T-cell (primary cell): Measurements from ENCODE around the gene FOXA2. TPM values are rescaled to one million over a fixed set of nuclear protein-coding genes. Genes with fewer than 3 reads are reported as not detected.

Experiments
- ATAC-seq, 4 experiments: fragments of 200-7000 bp in 3 of 4; fragments of 150-1000 bp in 1 of 4; cut with Tn5 transposase; replicated peaks in 1 of 4; 1 replicate in 3 of 4; 2 replicates in 1 of 4; pipeline ENCODE4 v1.10.0; 2021; ENCODE audit warnings: moderate library complexity in 3 of 4, mild to moderate bottlenecking in 2 of 4, moderate number of reproducible peaks in 1 of 4
- CTCF ChIA-PET, 2 donors: fragments of 300-600 bp; sonication (Branson Sonifier 250); formaldehyde crosslinking; loops; one replicate each; lab custom pipeline; 2022; ENCODE audit warnings: antibody characterized with exemption in 2 of 2; lab: Charles Lee
- POLR2A ChIA-PET, 2 donors: fragments of 300-600 bp; sonication (Branson Sonifier 250); formaldehyde crosslinking; loops; one replicate each; lab custom pipeline; 2022; ENCODE audit warnings: antibody characterized with exemption in 2 of 2; lab: Charles Lee
- DNase-seq, 35 experiments: peaks; one replicate each; pipeline versions ENCODE4 v3.0.0 to v3.0.0-alpha.2; 2013 to 2023
- H3K27ac ChIP-seq: one replicate; pipeline ENCODE4 v1.5.1; 2013; ENCODE audit warnings: low read length
- H3K27me3 ChIP-seq, 2 experiments: replicated peaks in 1 of 2; 1 replicate in 1 of 2; 2 replicates in 1 of 2; pipeline versions ENCODE4 v1.6.1 to v1.7.0; 2013; ENCODE audit warnings: low read length in 1 of 2, mixed read lengths in 1 of 2; ENCODE audit not compliant: control insufficient read depth in 2 of 2, insufficient read depth in 2 of 2; ENCODE audit errors: extremely low read depth in 1 of 2
- H3K36me3 ChIP-seq, 2 donors: 1 replicate in 1 of 2; 2 replicates in 1 of 2; pipeline versions ENCODE4 v1.6.1 to v1.7.0; 2013; ENCODE audit warnings: low read length in 1 of 2; ENCODE audit not compliant: control insufficient read depth in 2 of 2, insufficient read depth in 1 of 2; ENCODE audit errors: extremely low read depth in 1 of 2
- H3K4me1 ChIP-seq, 2 experiments: 1 replicate in 1 of 2; 2 replicates in 1 of 2; pipeline versions ENCODE4 v1.6.1 to v1.7.0; 2013; ENCODE audit warnings: low read length in 2 of 2, mixed read lengths in 1 of 2; ENCODE audit not compliant: insufficient read depth in 2 of 2, control insufficient read depth in 1 of 2; ENCODE audit errors: extremely low read depth in 1 of 2
- H3K4me3 ChIP-seq, 2 donors: 1 replicate in 1 of 2; 2 replicates in 1 of 2; pipeline versions ENCODE4 v1.5.1 to v1.7.0; 2013; ENCODE audit warnings: mild to moderate bottlenecking in 2 of 2, low read length in 1 of 2, moderate library complexity in 1 of 2; ENCODE audit not compliant: control insufficient read depth in 1 of 2; ENCODE audit errors: extremely low read depth in 1 of 2
- H3K9me3 ChIP-seq: 2 replicates; pipeline ENCODE4 v1.7.0; 2013
- H3K27ac Mint-ChIP-seq, 2 donors: one replicate each; pipeline ENCODE4 v1.8.0; 2020 to 2021; ENCODE audit warnings: mild to moderate bottlenecking in 2 of 2, mixed read lengths in 2 of 2
- H3K27me3 Mint-ChIP-seq, 2 donors: one replicate each; pipeline ENCODE4 v1.8.0; 2021 to 2022; ENCODE audit warnings: mixed read lengths in 2 of 2
- H3K36me3 Mint-ChIP-seq: one replicate; pipeline ENCODE4 v1.8.0; 2021; ENCODE audit warnings: mixed read lengths
- H3K4me1 Mint-ChIP-seq, 3 donors: one replicate each; pipeline ENCODE4 v1.8.0; 2020 to 2022; ENCODE audit warnings: mixed read lengths in 3 of 3, mild to moderate bottlenecking in 1 of 3
- H3K4me3 Mint-ChIP-seq, 3 donors: one replicate each; pipeline ENCODE4 v1.8.0; 2020 to 2022; ENCODE audit warnings: mild to moderate bottlenecking in 3 of 3, mixed read lengths in 3 of 3, moderate library complexity in 3 of 3
- H3K9me3 Mint-ChIP-seq, 3 donors: one replicate each; pipeline ENCODE4 v1.8.0; 2020 to 2022; ENCODE audit warnings: mixed read lengths in 3 of 3
- WGBS: methylation state at CpG from one replicate; pipeline ENCODE4 v1.1.5; 2013; ENCODE audit warnings: missing lambda C conversion rate; ENCODE audit not compliant: insufficient coverage; 5-methylcytosine and 5-hydroxymethylcytosine counted together
- total RNA-seq, 35 experiments: library from RNA in 6 of 35; stranded (reverse) in 6 of 35; fragments of 120-200 nt in 1 of 35; gene quantifications; one replicate each; pipeline versions ENCODE4 v1.2.1 to v1.2.4 and lab custom pipeline; 2013 to 2026

Gene FOXA2
- total RNA-seq, result under 1 TPM in 2 of 5 donors, not detected in 3; 0.13 to 0.26 TPM
- total RNA-seq (2013), result 0.04 TPM
- 0 to 0.12 (median 0) reads per million in 29 experiments for total RNA-seq (lab: John Stamatoyannopoulos, UW)

DNA sequence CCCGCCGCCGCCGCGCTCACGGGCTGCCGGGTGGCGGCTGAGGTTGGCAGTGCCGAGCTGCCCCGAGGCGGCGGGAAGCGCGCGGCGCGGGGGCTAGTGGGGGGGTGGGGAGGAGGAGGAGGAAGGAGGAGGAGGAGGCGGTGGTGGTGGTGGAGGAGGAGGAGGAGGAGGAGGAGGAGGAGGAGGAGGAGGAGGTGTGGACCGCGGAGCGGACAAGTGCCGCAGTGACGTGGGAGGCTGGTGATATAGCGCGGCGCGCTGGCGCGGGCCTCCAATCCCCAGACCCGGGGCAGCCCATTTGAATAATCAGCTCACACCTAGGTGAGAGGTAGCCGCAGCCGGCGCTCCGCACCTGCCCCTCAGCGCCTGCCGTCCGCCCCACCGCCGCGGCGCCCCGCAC lies at the start of gene FOXA2:
FOXA2 (minus strand) TSS at position 51 of the 400 bp plus-strand sequence. CDS start 294 bp downstream, outside the sequence.
- no peaks in the 10 kb centered on the region for H3K4me1 Mint-ChIP-seq
- H3K4me3 Mint-ChIP-seq, result no peak within 1 kb of the TSS
- Histone ChIP-seq H3K27me3 (peaks cover 24 to 58% of the 10 kb centered on the region in 2 experiments), H3K36me3 (no peaks in the 10 kb centered on the region), H3K4me3 (peak within 1 kb of the TSS in 1 of 2 donors; percentile 6), H3K27ac (no peak within 1 kb of the TSS), H3K9me3 (no peaks in the 10 kb centered on the region), H3K4me1 (no peaks in the 10 kb centered on the region)
- H3K36me3 Mint-ChIP-seq, result no peaks in the 10 kb centered on the region
- ChIA-PET POLR2A (no interaction called here), CTCF (no interaction called here)
- no peak for DNase-seq
- H3K27ac Mint-ChIP-seq, result no peak within 1 kb of the TSS
- no peak for ATAC-seq
- WGBS, result 5% methylated on average over 20 of the region's 42 CpGs
- H3K9me3 Mint-ChIP-seq, result no peaks in the 10 kb centered on the region
- peaks cover 45 to 69% of the 10 kb centered on the region in 2 donors for H3K27me3 Mint-ChIP-seq

DNA sequence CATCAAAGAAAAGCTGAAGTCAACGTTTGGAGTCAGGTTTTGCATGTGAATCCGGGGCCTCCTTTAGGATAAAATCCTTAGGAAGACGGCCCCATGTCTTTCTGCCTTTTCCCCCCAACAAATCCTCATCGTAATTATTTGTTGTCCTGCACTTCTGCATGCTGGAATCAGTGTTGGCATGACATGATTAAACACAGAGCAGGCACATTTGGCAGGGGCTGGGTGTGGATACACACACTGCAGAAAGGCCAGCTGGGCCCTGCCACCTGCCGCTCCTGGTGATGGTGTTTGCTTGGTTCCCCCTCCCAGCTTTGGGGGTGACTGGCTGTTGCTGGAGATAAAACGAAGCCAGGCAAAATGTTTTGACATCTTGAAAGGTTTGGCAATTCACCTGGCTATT lies 46.3 kb upstream of the FOXA2 start:
- POLR2A ChIA-PET, result no interaction called here
- Histone ChIP-seq H3K27me3 (no peaks in the 10 kb centered on the region), H3K36me3 (no peaks in the 10 kb centered on the region), H3K4me1 (no peaks in the 10 kb centered on the region), H3K9me3 (no peaks in the 10 kb centered on the region), H3K27ac (no peak overlapping the region), H3K4me3 (no peak overlapping the region)
- CTCF ChIA-PET, result interaction anchor here in 1 of 2 donors (0.5 kb wide), 1 partner anchor 125 kb away, joined by 3 read pairs; no protein-coding TSS in a partner anchor
- Mint-ChIP-seq H3K9me3 (peaks cover 0 to 3% (median 0%) of the 10 kb centered on the region in 3 donors), H3K27me3 (no peaks in the 10 kb centered on the region), H3K36me3 (no peaks in the 10 kb centered on the region), H3K27ac (no peak overlapping the region), H3K4me1 (no peaks in the 10 kb centered on the region), H3K4me3 (no peak overlapping the region)
- 67% methylated on average over 4 of the region's 6 CpGs for WGBS
- DNase-seq, result no peak
- no peak for ATAC-seq

DNA sequence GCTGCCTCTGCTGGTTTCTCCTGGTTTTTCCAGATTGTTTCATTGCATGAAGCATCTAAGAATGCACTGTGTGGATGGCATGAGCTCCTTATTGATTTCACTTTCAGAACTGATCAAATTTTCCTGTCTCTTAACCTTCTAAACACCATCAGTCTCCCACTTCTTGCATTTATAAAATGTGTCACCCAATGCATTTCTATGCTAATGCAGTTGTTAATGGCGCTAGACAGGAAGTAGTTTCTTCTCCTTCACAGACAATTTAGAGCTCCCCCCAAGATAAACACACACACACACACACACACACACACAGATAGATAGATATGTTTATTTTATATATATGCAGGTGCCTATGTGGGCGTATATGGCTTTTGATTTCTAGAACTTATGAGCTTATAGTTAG lies 45.6 kb upstream of the FOXA2 start:
- no peak overlapping the region for H3K27ac Mint-ChIP-seq
- H3K9me3 Mint-ChIP-seq, result peaks cover 0 to 3% (median 0%) of the 10 kb centered on the region in 3 donors
- H3K27me3 ChIP-seq, result no peaks in the 10 kb centered on the region
- no peaks in the 10 kb centered on the region for H3K4me1 Mint-ChIP-seq
- ChIA-PET CTCF (interaction anchor here in 1 of 2 donors (0.5 kb wide), 1 partner anchor 124 kb away, joined by 3 read pairs; no protein-coding TSS in a partner anchor), POLR2A (no interaction called here)
- no peaks in the 10 kb centered on the region for H3K9me3 ChIP-seq
- DNase-seq (no peak), ATAC-seq (no peak)
- no peaks in the 10 kb centered on the region for H3K27me3 Mint-ChIP-seq
- no peaks in the 10 kb centered on the region for H3K36me3 Mint-ChIP-seq
- H3K36me3 ChIP-seq, result no peaks in the 10 kb centered on the region
- no peak overlapping the region for H3K27ac ChIP-seq
- WGBS, result no CpG with 5 or more reads among the region's 2 CpGs
- H3K4me1 ChIP-seq, result no peaks in the 10 kb centered on the region
- no peak overlapping the region for H3K4me3 ChIP-seq
- no peak overlapping the region for H3K4me3 Mint-ChIP-seq

DNA sequence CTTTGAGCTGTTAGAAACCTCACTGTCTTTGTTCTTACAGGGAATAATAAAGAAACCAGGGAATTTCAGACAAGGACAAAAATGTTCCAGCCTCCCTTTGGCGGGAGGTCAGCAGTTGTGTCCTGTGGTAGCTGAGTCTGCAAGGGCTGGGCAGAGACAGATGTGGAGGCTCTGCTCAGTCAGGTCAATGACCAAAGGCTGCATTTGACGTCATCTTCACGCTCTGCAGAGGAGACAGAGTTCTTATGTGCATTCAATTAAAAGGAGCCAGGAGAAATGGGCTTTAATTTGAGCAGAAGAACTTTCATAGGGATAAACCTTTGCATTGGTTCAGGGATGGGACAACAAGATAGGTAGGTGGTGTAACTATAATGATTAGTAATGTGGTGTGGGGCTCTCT lies 45.1 kb upstream of the FOXA2 start:
- 89% methylated on average over 2 of the region's 3 CpGs for WGBS
- H3K27me3 ChIP-seq, result no peaks in the 10 kb centered on the region
- no peaks in the 10 kb centered on the region for H3K9me3 ChIP-seq

DNA sequence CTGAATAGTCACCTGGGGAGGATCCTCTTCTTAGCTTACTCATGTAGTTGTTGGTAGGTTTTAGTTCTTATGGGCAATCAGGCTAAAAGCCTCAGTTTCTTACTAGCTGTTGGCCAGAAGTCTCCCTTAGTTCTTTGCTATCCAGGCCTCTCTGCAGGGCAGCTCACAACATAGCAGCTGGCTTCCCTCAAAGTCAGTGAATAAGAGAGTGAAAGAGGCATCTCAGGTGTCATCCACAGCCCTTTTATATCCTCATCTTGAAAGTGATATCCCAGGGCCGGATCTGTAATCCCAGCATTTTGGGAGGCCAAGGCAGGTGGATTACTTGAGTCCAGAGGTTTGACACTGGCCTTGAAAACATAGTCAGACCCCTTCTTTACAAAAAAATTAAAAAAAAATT lies 42.1 kb upstream of the FOXA2 start:
- Histone ChIP-seq H3K9me3 (no peaks in the 10 kb centered on the region), H3K27me3 (no peaks in the 10 kb centered on the region), H3K4me3 (no peak overlapping the region), H3K27ac (no peak overlapping the region), H3K4me1 (no peaks in the 10 kb centered on the region), H3K36me3 (no peaks in the 10 kb centered on the region)
- H3K27me3 Mint-ChIP-seq, result no peaks in the 10 kb centered on the region
- H3K36me3 Mint-ChIP-seq, result no peaks in the 10 kb centered on the region
- no peak overlapping the region for H3K4me3 Mint-ChIP-seq
- POLR2A ChIA-PET, result no interaction called here
- no peak for ATAC-seq
- DNase-seq, result no peak
- CTCF ChIA-PET, result no interaction called here
- H3K4me1 Mint-ChIP-seq, result no peaks in the 10 kb centered on the region
- no peaks in the 10 kb centered on the region for H3K9me3 Mint-ChIP-seq
- no peak overlapping the region for H3K27ac Mint-ChIP-seq
- WGBS, result 100% methylated on average over 1 of the region's 1 CpG

More for the DNA sequence above, 45.1 kb upstream of the FOXA2 start:
- Mint-ChIP-seq H3K9me3 (peaks cover 0 to 3% (median 0%) of the 10 kb centered on the region in 3 donors), H3K27me3 (no peaks in the 10 kb centered on the region), H3K36me3 (no peaks in the 10 kb centered on the region), H3K4me1 (no peaks in the 10 kb centered on the region), H3K4me3 (no peak overlapping the region), H3K27ac (no peak overlapping the region)
- ATAC-seq (no peak), DNase-seq (no peak)
- no peaks in the 10 kb centered on the region for H3K4me1 ChIP-seq
- H3K36me3 ChIP-seq, result no peaks in the 10 kb centered on the region
- POLR2A ChIA-PET, result no interaction called here
- CTCF ChIA-PET, result no interaction called here
- H3K27ac ChIP-seq, result no peak overlapping the region
- H3K4me3 ChIP-seq, result no peak overlapping the region

DNA sequence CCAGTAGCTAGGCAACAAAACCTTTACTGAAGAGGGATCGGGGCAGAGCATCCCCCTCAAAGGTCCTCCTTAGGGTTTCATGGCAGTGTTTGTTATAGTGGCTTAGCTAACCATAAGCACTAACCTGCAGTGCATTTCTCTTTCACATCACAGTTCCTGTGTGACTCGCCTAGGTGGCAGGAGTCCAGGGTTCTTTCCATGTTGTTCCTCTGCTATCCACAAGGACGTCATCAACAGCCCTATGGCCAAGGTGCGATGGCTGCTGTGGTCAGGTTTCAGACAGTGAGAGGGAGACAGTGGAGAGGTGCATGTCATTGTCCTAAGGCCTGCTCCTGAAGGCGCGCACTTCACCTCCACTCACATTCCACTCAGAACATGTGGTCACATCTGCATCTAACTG lies 38.8 kb upstream of the FOXA2 start:
- Histone ChIP-seq H3K4me3 (no peak overlapping the region), H3K36me3 (no peaks in the 10 kb centered on the region), H3K27me3 (peaks cover 0 to 4% of the 10 kb centered on the region in 2 experiments), H3K27ac (no peak overlapping the region), H3K9me3 (no peaks in the 10 kb centered on the region), H3K4me1 (no peaks in the 10 kb centered on the region)
- Mint-ChIP-seq H3K4me1 (no peaks in the 10 kb centered on the region), H3K4me3 (no peak overlapping the region), H3K27ac (no peak overlapping the region), H3K9me3 (peaks cover 0 to 3% (median 0%) of the 10 kb centered on the region in 3 donors), H3K27me3 (no peaks in the 10 kb centered on the region), H3K36me3 (no peaks in the 10 kb centered on the region)
- ChIA-PET POLR2A (no interaction called here), CTCF (no interaction called here)
- WGBS, result no CpG with 5 or more reads among the region's 6 CpGs
- no peak for DNase-seq
- no peak for ATAC-seq
